HepG2 (cell line): ENCODE results near the gene SLC6A7. TPM values are rescaled to one million over a fixed set of nuclear protein-coding genes. Genes with fewer than 3 reads are reported as not detected.

Source experiments
- ATAC-seq: fragments of 200-7000 bp; cut with Tn5 transposase; 3 replicates; pipeline ENCODE4 v1.9.1; 2020; ENCODE audit warnings: mild to moderate bottlenecking, moderate library complexity
- BruUV-seq: library from RNA; stranded (reverse); fragments of 400-500 nt; replicated peaks from 2 replicates; lab custom pipeline; 2021; lab: Mats Ljungman, UMichigan
- CTCF ChIA-PET: fragments of 300-600 bp; formaldehyde crosslinking; extraction: SDS; loops from one replicate; lab custom pipeline; 2021; ENCODE audit warnings: low total read pairs, inconsistent platforms, low intra/inter-chr PET ratio; lab: Yijun Ruan, JAX
- POLR2A ChIA-PET: fragments of 350-600 bp; sonication (Branson Sonifier 250); formaldehyde crosslinking; loops from one replicate; lab custom pipeline; 2020; ENCODE audit warnings: antibody characterized with exemption, inconsistent platforms; lab: Yijun Ruan, JAX
- DNase-seq: peaks from one replicate; pipeline ENCODE4 v3.0.0-alpha.2; 2015; ENCODE audit warnings: low spot score
- FAIRE-seq: peaks from 3 replicates; lab custom pipeline; 2011; peaks lifted over from hg19 to GRCh38; lab: Jason Lieb, UNC
- H2AFZ ChIP-seq: one replicate; pipeline ENCODE4 v1.6.1; 2011; ENCODE audit warnings: low read length, inconsistent platforms
- H3K27ac ChIP-seq: fragments of 300-600 bp; 3 replicates; pipeline ENCODE4 v1.8.0; 2011; ENCODE audit warnings: mixed run types, mild to moderate bottlenecking, mixed read lengths, low read length, inconsistent platforms; ENCODE audit not compliant: insufficient read depth; ENCODE audit errors: extremely low read length
- H3K27me3 ChIP-seq, 2 experiments: fragments of 200-600 bp in 1 of 2; 2 replicates in 1 of 2; 3 replicates in 1 of 2; pipeline versions ENCODE4 v1.6.0 to v1.8.0; 2011; ENCODE audit warnings: low read length in 2 of 2, mild to moderate bottlenecking in 2 of 2, moderate library complexity in 2 of 2, inconsistent platforms in 1 of 2; ENCODE audit not compliant: insufficient read depth in 2 of 2, control insufficient read depth in 1 of 2
- H3K36me3 ChIP-seq, 2 experiments: fragments of 200-600 bp in 1 of 2; replicated peaks in 1 of 2; 2 replicates in 1 of 2; 3 replicates in 1 of 2; pipeline versions ENCODE4 v1.5.1 to v1.8.0; 2011; ENCODE audit warnings: low read length in 2 of 2, inconsistent platforms in 1 of 2; ENCODE audit not compliant: insufficient read depth in 2 of 2, control insufficient read depth in 1 of 2
- H3K4me1 ChIP-seq: 2 replicates; pipeline ENCODE4 v1.5.1; 2012; ENCODE audit warnings: low read length, inconsistent platforms; ENCODE audit not compliant: insufficient read depth
- H3K4me2 ChIP-seq: 2 replicates; pipeline ENCODE4 v1.6.0; 2011; ENCODE audit warnings: low read depth, low read length, inconsistent platforms
- H3K4me3 ChIP-seq, 3 experiments: fragments of 200-600 bp in 1 of 3; sonication (generic), shearing (Covaris generic) in 1 of 3; replicated peaks in 1 of 3; 2 replicates each; pipeline ENCODE4 v1.5.1; 2011 to 2016; ENCODE audit warnings: low read length in 3 of 3, inconsistent platforms in 2 of 3, low read depth in 2 of 3, mild to moderate bottlenecking in 2 of 3, control low read depth in 1 of 3, mixed read lengths in 1 of 3; ENCODE audit not compliant: insufficient read depth in 1 of 3
- H3K79me2 ChIP-seq: one replicate; pipeline ENCODE4 v1.6.1; 2011; ENCODE audit warnings: low read length, inconsistent platforms; ENCODE audit not compliant: insufficient read depth
- H3K9ac ChIP-seq: 2 replicates; pipeline ENCODE4 v1.6.0; 2011; ENCODE audit warnings: mild to moderate bottlenecking, low read depth, low read length, inconsistent platforms; ENCODE audit not compliant: insufficient read depth
- H3K9me3 ChIP-seq: 2 replicates; pipeline ENCODE4 v1.5.1; 2012; ENCODE audit warnings: mild to moderate bottlenecking, low read length
- H4K20me1 ChIP-seq: 2 replicates; pipeline ENCODE4 v1.6.0; 2011; ENCODE audit warnings: inconsistent platforms, mild to moderate bottlenecking, low read length, moderate library complexity; ENCODE audit not compliant: insufficient read depth
- CENPX ChIP-seq: sonication (generic); formaldehyde crosslinking; IDR thresholded peaks from 2 replicates; pipeline ENCODE4 v1.9.0; 2021; ENCODE audit warnings: mild to moderate bottlenecking, missing genetic modification reagents, moderate library complexity
- DR1 ChIP-seq: sonication (generic); formaldehyde crosslinking; IDR thresholded peaks from 2 replicates; pipeline ENCODE4 v1.8.0; 2021; ENCODE audit warnings: mild to moderate bottlenecking, missing genetic modification reagents, inconsistent platforms
- FOXA3 ChIP-seq: IDR thresholded peaks from 2 replicates; pipeline ENCODE4 v1.6.1; 2016; ENCODE audit warnings: missing genetic modification reagents, missing compliant biosample characterization
- PHF21A ChIP-seq: sonication (generic); formaldehyde crosslinking; IDR thresholded peaks from 2 replicates; pipeline ENCODE4 v1.5.0; 2020; ENCODE audit warnings: mild to moderate bottlenecking, missing genetic modification reagents
- SUZ12 ChIP-seq: fragments of 150-350 bp; IDR thresholded peaks from 2 replicates; pipeline ENCODE4 v1.6.1; 2014; ENCODE audit warnings: low read depth, low read length
- ZFP36 ChIP-seq: fragments of 150-350 bp; IDR thresholded peaks from 2 replicates; pipeline ENCODE4 v1.6.1; 2018; ENCODE audit warnings: borderline replicate concordance, low read length, low read depth; ENCODE audit not compliant: partially characterized antibody
- WGBS: methylation state at CpG from one replicate; pipeline ENCODE4 v1.1.6; 2017; ENCODE audit warnings: low lambda C conversion rate; 5-methylcytosine and 5-hydroxymethylcytosine counted together
- in situ Hi-C: cut with HindIII; loops from 2 replicates; pipeline ENCODE4 v1.10.0; 2017; ENCODE audit warnings: low pct_unique_long_range_greater_than_20kb; ENCODE audit not compliant: extremely low pct_ligation_motif_present
- intact Hi-C: fragments of 100-400 bp; cut with micrococcal nuclease; formaldehyde crosslinking; loops from one replicate; pipeline ENCODE4 v1.10.0; 2022; ENCODE audit not compliant: unreplicated experiment
- polyA plus RNA-seq, 8 experiments: library from polyadenylated mRNA; depleted of rRNA in 3 of 8; stranded (reverse) in 7 of 8; unstranded in 1 of 8; fragments of >200 nt; fragmentation: Illumina TruSeq in 4 of 8; extraction: Trizol in 4 of 8; gene quantifications; 2 replicates each; pipeline versions ENCODE4 v1.2.1 to v1.2.3, GENCODE V29; 2011 to 2016; ENCODE audit warnings: low read depth in 4 of 8, missing spikeins in 1 of 8, mixed read lengths in 1 of 8; ENCODE audit not compliant: insufficient read depth in 1 of 8
- total RNA-seq, 5 experiments: library from RNA; depleted of rRNA; stranded (reverse); fragments of >200 nt; fragmentation: Illumina TruSeq; extraction: Trizol; gene quantifications; 2 replicates each; pipeline ENCODE4 v1.2.3, GENCODE V29; 2016; ENCODE audit warnings: low read depth in 1 of 5
- TF ChIP-seq, protein P1 (sequence below): sonication (generic); formaldehyde crosslinking; conservative IDR thresholded peaks from 2 replicates; pipeline ENCODE4 v1.4.0; 2020; ENCODE audit warnings: missing genetic modification reagents
- TF ChIP-seq, protein P2 (sequence below): sonication (generic); formaldehyde crosslinking; IDR thresholded peaks from 2 replicates; pipeline ENCODE4 v1.4.0; 2020; ENCODE audit warnings: missing genetic modification reagents
- TF ChIP-seq, protein P3 (sequence below): sonication (generic); formaldehyde crosslinking; IDR thresholded peaks from 2 replicates; pipeline ENCODE4 v1.9.0; 2022; ENCODE audit warnings: missing genetic modification reagents, mild to moderate bottlenecking, borderline replicate concordance
- TF ChIP-seq, protein P4 (sequence below), 2 experiments: sonication (generic) in 1 of 2; formaldehyde crosslinking in 1 of 2; IDR thresholded peaks; 2 replicates each; pipeline versions ENCODE4 v1.4.0 to v1.6.1; 2016 to 2020; ENCODE audit warnings: borderline replicate concordance in 1 of 2, low read depth in 1 of 2, mild to moderate bottlenecking in 1 of 2, missing genetic modification reagents in 1 of 2

The SLC6A7 gene
- total and polyA plus RNA-seq, 2 of the 13 experiments (the other 11 are each of a cell fraction or from before 2014, with no cell fraction given): not detected

DNA sequence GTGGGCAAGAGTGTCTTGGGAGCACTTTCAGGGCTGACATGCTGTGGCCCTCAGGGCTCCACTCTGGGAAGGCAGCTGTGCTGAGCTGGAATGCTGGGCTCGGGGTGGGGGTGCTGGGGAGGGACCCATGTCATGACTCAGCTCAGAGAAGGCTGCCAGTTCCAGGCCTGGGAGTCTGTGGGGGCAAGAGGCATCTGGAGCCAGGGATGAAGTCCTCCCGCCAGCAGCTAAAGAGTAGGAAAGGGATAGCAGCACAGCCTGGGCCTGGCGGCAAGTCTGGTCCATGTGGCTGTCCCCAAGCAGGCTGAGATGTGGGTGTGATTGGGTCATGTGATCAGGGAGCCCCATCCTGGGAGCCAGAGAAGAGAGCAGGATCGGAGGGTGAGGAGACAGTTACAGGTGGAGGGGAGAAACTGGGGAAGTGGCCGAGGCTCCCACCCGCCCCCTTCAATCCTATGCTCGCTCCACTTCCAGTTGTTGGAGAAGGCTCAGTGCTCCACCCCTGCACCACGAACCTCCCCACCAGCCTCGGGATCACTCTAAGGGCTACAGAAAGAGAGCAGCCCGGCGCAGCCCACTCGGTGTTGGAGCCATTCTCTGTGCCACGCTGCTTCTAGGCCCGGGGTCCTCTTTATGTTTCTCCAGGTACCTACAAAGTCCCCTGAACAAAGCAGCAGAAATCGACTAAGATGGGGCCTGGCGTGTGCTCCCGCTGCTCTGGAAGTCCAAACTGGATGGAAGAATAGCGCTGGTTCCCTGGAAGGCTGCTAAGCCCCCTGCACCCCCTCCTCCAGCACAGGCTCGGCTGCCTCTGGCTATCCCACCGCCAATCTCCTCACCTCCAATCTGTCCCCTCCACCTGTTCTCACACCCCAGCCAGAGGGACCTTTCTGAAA lies 46.3 kb upstream of the SLC6A7 start:
- peaks cover 2% of the 10 kb centered on the region for H3K79me2 ChIP-seq
- intact Hi-C loops (loop anchor here (1.0 to 10.0 kb wide), 2 partner anchors 18 to 281 kb away; no protein-coding TSS in a partner anchor), in situ Hi-C loops (no loop called here)
- no peaks in the 10 kb centered on the region for H3K9me3 ChIP-seq
- no peaks in the 10 kb centered on the region for H3K36me3 ChIP-seq
- H3K4me2 ChIP-seq: peak overlapping the region; percentile 19
- ChIA-PET POLR2A (interaction anchor here (0.8 to 1.2 kb wide), 6 partner anchors 11 to 117 kb away, joined by 3 to 7 read pairs (median 4); no protein-coding TSS in a partner anchor), CTCF (no interaction called here)
- DNase-seq: peak; percentile 61
- H3K27me3 ChIP-seq: no peaks in the 10 kb centered on the region
- H2AFZ ChIP-seq: no peak overlapping the region
- peak overlapping the region; percentile 62 for H3K27ac ChIP-seq
- WGBS: 81% methylated on average over 20 of the region's 20 CpGs
- FAIRE-seq: no peak
- peaks cover 91% of the 10 kb centered on the region for H3K4me1 ChIP-seq
- peak; percentile 27 for ATAC-seq
- H4K20me1 ChIP-seq: no peaks in the 10 kb centered on the region
- no peak overlapping the region for H3K4me3 ChIP-seq
- no TSS peak for BruUV-seq
- peak overlapping the region; percentile 19; the same call in 1 of the 2 replicates for H3K9ac ChIP-seq
- TF ChIP-seq, protein P1, sequence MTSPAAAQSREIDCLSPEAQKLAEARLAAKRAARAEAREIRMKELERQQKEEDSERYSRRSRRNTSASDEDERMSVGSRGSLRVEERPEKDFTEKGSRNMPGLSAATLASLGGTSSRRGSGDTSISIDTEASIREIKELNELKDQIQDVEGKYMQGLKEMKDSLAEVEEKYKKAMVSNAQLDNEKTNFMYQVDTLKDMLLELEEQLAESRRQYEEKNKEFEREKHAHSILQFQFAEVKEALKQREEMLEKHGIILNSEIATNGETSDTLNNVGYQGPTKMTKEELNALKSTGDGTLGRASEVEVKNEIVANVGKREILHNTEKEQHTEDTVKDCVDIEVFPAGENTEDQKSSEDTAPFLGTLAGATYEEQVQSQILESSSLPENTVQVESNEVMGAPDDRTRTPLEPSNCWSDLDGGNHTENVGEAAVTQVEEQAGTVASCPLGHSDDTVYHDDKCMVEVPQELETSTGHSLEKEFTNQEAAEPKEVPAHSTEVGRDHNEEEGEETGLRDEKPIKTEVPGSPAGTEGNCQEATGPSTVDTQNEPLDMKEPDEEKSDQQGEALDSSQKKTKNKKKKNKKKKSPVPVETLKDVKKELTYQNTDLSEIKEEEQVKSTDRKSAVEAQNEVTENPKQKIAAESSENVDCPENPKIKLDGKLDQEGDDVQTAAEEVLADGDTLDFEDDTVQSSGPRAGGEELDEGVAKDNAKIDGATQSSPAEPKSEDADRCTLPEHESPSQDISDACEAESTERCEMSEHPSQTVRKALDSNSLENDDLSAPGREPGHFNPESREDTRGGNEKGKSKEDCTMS (CRISPR knock-in tag): no peak
- TF ChIP-seq DR1 (CRISPR knock-in tag) (no peak), FOXA3 (CRISPR knock-in tag) (no peak), PHF21A (CRISPR knock-in tag) (no peak), CENPX (CRISPR knock-in tag) (no peak), SUZ12 (no peak), ZFP36 (no peak)
- TF ChIP-seq, protein P2, sequence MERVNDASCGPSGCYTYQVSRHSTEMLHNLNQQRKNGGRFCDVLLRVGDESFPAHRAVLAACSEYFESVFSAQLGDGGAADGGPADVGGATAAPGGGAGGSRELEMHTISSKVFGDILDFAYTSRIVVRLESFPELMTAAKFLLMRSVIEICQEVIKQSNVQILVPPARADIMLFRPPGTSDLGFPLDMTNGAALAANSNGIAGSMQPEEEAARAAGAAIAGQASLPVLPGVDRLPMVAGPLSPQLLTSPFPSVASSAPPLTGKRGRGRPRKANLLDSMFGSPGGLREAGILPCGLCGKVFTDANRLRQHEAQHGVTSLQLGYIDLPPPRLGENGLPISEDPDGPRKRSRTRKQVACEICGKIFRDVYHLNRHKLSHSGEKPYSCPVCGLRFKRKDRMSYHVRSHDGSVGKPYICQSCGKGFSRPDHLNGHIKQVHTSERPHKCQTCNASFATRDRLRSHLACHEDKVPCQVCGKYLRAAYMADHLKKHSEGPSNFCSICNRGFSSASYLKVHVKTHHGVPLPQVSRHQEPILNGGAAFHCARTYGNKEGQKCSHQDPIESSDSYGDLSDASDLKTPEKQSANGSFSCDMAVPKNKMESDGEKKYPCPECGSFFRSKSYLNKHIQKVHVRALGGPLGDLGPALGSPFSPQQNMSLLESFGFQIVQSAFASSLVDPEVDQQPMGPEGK (CRISPR knock-in tag): peak; percentile 58; the same call in 1 of the 2 replicates
- TF ChIP-seq, protein P3, sequence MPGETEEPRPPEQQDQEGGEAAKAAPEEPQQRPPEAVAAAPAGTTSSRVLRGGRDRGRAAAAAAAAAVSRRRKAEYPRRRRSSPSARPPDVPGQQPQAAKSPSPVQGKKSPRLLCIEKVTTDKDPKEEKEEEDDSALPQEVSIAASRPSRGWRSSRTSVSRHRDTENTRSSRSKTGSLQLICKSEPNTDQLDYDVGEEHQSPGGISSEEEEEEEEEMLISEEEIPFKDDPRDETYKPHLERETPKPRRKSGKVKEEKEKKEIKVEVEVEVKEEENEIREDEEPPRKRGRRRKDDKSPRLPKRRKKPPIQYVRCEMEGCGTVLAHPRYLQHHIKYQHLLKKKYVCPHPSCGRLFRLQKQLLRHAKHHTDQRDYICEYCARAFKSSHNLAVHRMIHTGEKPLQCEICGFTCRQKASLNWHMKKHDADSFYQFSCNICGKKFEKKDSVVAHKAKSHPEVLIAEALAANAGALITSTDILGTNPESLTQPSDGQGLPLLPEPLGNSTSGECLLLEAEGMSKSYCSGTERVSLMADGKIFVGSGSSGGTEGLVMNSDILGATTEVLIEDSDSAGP (CRISPR knock-in tag): peak; percentile 20; the same call in 1 of the 2 replicates
- TF ChIP-seq, protein P4, sequence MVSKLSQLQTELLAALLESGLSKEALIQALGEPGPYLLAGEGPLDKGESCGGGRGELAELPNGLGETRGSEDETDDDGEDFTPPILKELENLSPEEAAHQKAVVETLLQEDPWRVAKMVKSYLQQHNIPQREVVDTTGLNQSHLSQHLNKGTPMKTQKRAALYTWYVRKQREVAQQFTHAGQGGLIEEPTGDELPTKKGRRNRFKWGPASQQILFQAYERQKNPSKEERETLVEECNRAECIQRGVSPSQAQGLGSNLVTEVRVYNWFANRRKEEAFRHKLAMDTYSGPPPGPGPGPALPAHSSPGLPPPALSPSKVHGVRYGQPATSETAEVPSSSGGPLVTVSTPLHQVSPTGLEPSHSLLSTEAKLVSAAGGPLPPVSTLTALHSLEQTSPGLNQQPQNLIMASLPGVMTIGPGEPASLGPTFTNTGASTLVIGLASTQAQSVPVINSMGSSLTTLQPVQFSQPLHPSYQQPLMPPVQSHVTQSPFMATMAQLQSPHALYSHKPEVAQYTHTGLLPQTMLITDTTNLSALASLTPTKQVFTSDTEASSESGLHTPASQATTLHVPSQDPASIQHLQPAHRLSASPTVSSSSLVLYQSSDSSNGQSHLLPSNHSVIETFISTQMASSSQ (IDR thresholded peaks at IDR 0.05; ENCODE audit: low read depth): no peak; the same call in 1 of the 2 replicates
- TF ChIP-seq, protein P4 (CRISPR knock-in tag; IDR thresholded peaks at IDR 0.05; ENCODE audit: borderline replicate concordance): 0 out of 2 replicates have a peak, but pooled peaks have one; percentile 48
